Neural progenitor cell (in vitro differentiated cells): Measurements from ENCODE around the gene LUZP2. TPM values are rescaled to one million over a fixed set of nuclear protein-coding genes. Genes with fewer than 3 reads are reported as not detected.

ENCODE experiments used
- DNase-seq: peaks from one replicate; pipeline ENCODE4 v3.0.0-alpha.2; 2016; ENCODE audit warnings: low spot score
- H2AFZ ChIP-seq: fragments of 200-600 bp; sonication (generic); replicated peaks from 2 replicates; pipeline ENCODE4 v1.6.1; 2016; ENCODE audit warnings: antibody characterized with exemption
- H3F3A ChIP-seq: fragments of 200-600 bp; sonication (generic); 2 replicates; pipeline ENCODE4 v1.6.1; 2016; ENCODE audit warnings: antibody characterized with exemption, low read depth
- H3K27ac ChIP-seq: fragments of 200-600 bp; sonication (generic); 2 replicates; pipeline ENCODE4 v1.5.1; 2016; ENCODE audit warnings: mild to moderate bottlenecking
- H3K27me3 ChIP-seq: fragments of 200-600 bp; sonication (generic); 2 replicates; pipeline ENCODE4 v1.6.1; 2016; ENCODE audit warnings: mild to moderate bottlenecking, moderate library complexity
- H3K36me3 ChIP-seq: fragments of 200-600 bp; sonication (generic); 2 replicates; pipeline ENCODE4 v1.5.1; 2016
- H3K4me1 ChIP-seq: fragments of 200-600 bp; sonication (generic); 2 replicates; pipeline ENCODE4 v1.6.1; 2016; ENCODE audit warnings: mixed run types
- H3K4me2 ChIP-seq: fragments of 200-600 bp; sonication (generic); 2 replicates; pipeline ENCODE4 v1.6.1; 2016
- H3K4me3 ChIP-seq: fragments of 200-600 bp; sonication (generic); 2 replicates; pipeline ENCODE4 v1.5.1; 2016
- H3K79me2 ChIP-seq: fragments of 200-600 bp; sonication (generic); 2 replicates; pipeline ENCODE4 v1.6.1; 2016; ENCODE audit warnings: low read depth
- H3K9ac ChIP-seq: fragments of 200-600 bp; sonication (generic); 2 replicates; pipeline ENCODE4 v1.6.1; 2016
- H3K9me3 ChIP-seq: fragments of 200-600 bp; sonication (generic); 2 replicates; pipeline ENCODE4 v1.5.1; 2016; ENCODE audit warnings: low read depth
- H4K20me1 ChIP-seq: fragments of 200-600 bp; sonication (generic); 2 replicates; pipeline ENCODE4 v1.6.1; 2016; ENCODE audit warnings: low read depth
- H3K27ac Mint-ChIP-seq: 3 replicates; pipeline ENCODE4 v1.8.0; 2021; ENCODE audit warnings: mixed read lengths
- H3K27me3 Mint-ChIP-seq: 2 replicates; pipeline ENCODE4 v1.8.0; 2022; ENCODE audit warnings: low read depth, mild to moderate bottlenecking, inconsistent platforms, moderate library complexity, mixed read lengths; ENCODE audit not compliant: insufficient read depth
- H3K36me3 Mint-ChIP-seq: 3 replicates; pipeline ENCODE4 v1.8.0; 2021; ENCODE audit warnings: mixed read lengths
- H3K4me1 Mint-ChIP-seq: 3 replicates; pipeline ENCODE4 v1.8.0; 2021; ENCODE audit warnings: mixed read lengths
- H3K4me3 Mint-ChIP-seq: 3 replicates; pipeline ENCODE4 v1.8.0; 2021; ENCODE audit warnings: mild to moderate bottlenecking, moderate library complexity, mixed read lengths
- H3K9me3 Mint-ChIP-seq: 3 replicates; pipeline ENCODE4 v1.8.0; 2020; ENCODE audit warnings: mixed read lengths
- CTCF ChIP-seq: fragments of 200-600 bp; sonication (generic); IDR thresholded peaks from 2 replicates; pipeline ENCODE4 v1.5.1; 2017; ENCODE audit warnings: antibody characterized with exemption, mild to moderate bottlenecking
- EZH2 ChIP-seq: fragments of 200-600 bp; sonication (generic); IDR thresholded peaks from 2 replicates; pipeline ENCODE4 v1.6.1; 2017; ENCODE audit warnings: antibody characterized with exemption, mild to moderate bottlenecking, moderate library complexity
- EZH2phosphoT487 ChIP-seq: fragments of 200-600 bp; sonication (generic); IDR thresholded peaks from 2 replicates; pipeline ENCODE4 v1.6.1; 2017; ENCODE audit warnings: antibody characterized with exemption
- total RNA-seq: library from RNA; depleted of rRNA; stranded (reverse); fragments of >200 nt; gene quantifications from 2 replicates; pipeline ENCODE4 v1.2.3, GENCODE V29; 2015; ENCODE audit warnings: low replicate concordance

LUZP2 gene
- total RNA-seq, 1 donor from 2014 or later = 2.5 TPM

DNA sequence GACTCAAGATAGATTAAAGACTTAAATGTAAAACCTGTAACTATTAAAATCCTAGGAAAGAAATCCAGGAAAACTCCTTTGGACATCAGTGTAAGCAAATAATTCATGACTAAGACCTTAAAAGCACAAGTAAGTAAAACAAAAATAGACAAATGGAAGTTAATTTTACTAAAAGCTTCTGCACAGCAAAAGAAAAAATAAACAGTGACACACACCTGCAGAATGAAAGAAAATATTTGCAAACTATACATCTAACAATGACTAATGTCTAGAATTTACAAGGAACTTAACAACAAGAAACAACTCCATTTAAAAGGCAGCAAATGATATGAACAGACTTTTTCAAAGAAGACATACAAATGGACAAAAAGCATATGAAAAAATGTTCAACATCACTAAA lies 359.1 kb downstream of the LUZP2 start:
- Mint-ChIP-seq H3K27ac (no peak overlapping the region), H3K4me1 (peaks cover 12% of the 10 kb centered on the region), H3K4me3 (no peak overlapping the region), H3K36me3 (no peaks in the 10 kb centered on the region), H3K27me3 (no peaks in the 10 kb centered on the region), H3K9me3 (peaks cover 10% of the 10 kb centered on the region)
- Histone ChIP-seq H3K9me3 (no peaks in the 10 kb centered on the region), H3K79me2 (no peaks in the 10 kb centered on the region), H3K9ac (no peak overlapping the region), H3K36me3 (no peaks in the 10 kb centered on the region), H3F3A (no peaks in the 10 kb centered on the region), H4K20me1 (no peaks in the 10 kb centered on the region), H3K27ac (no peak overlapping the region), H3K4me3 (no peak overlapping the region), H3K4me2 (no peak overlapping the region), H3K27me3 (no peaks in the 10 kb centered on the region), H2AFZ (no peak overlapping the region), H3K4me1 (no peaks in the 10 kb centered on the region)
- DNase-seq = no peak
- no peak for TF ChIP-seq EZH2phosphoT487
- TF ChIP-seq CTCF = no peak
- TF ChIP-seq EZH2 = no peak

DNA sequence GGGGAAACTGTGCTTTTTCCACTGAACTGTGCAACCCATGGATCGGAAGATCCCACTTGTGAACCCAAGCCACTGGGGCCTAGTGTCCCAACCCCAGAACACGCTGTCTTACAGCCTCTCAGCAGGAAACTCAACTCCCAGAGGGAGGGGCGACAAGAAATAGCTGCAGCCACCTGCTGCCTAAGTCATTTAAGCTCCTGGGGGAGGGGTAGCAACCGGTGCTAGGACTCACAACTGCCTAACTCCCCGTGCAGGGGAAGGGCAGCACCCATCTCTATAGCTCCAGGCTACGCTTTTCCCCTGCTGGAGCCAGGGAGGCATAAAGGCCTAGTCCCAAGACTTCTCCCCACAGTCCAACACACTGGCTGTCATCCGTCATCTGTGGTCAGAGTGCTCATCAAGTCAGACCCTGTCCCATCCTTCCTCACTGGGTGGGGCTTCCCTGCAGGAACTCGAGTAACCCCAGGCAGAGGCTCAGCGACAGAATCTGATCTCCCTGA lies 363.0 kb downstream of the LUZP2 start:
- H3K4me3 Mint-ChIP-seq = no peak overlapping the region
- Histone ChIP-seq H3K27me3 (no peaks in the 10 kb centered on the region), H3K36me3 (no peaks in the 10 kb centered on the region), H3K4me1 (no peaks in the 10 kb centered on the region), H3K9ac (no peak overlapping the region), H4K20me1 (no peaks in the 10 kb centered on the region), H2AFZ (no peak overlapping the region), H3K4me2 (no peak overlapping the region), H3F3A (no peaks in the 10 kb centered on the region), H3K9me3 (no peaks in the 10 kb centered on the region), H3K79me2 (no peaks in the 10 kb centered on the region), H3K4me3 (no peak overlapping the region), H3K27ac (no peak overlapping the region)
- no peak overlapping the region for H3K27ac Mint-ChIP-seq
- no peaks in the 10 kb centered on the region for H3K36me3 Mint-ChIP-seq
- DNase-seq = no peak
- H3K27me3 Mint-ChIP-seq = no peaks in the 10 kb centered on the region
- H3K4me1 Mint-ChIP-seq = peaks cover 12% of the 10 kb centered on the region
- peaks cover 9% of the 10 kb centered on the region for H3K9me3 Mint-ChIP-seq
- no peak for TF ChIP-seq EZH2phosphoT487
- no peak for TF ChIP-seq EZH2

DNA sequence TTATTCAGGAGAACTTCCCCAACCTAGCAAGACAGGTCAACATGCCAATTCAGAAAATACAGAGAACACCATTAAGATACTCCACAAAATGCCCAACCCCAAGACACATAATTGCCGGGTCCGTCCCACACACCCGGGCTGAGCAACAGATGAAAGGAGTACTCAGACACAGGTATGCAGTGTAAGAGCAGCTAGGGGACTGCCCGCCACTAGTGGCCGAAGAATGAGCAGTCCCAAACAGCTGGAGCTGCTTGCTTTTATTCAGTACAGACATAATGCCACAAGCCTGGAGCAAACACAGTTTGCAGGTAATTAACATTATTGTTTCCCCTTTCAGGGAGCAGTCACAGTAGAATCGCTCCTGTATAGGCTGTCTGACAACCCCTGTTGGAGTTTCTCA lies 364.6 kb downstream of the LUZP2 start:
- no peaks in the 10 kb centered on the region for H3K36me3 Mint-ChIP-seq
- peaks cover 12% of the 10 kb centered on the region for H3K4me1 Mint-ChIP-seq
- no peaks in the 10 kb centered on the region for H3K4me1 ChIP-seq
- no peaks in the 10 kb centered on the region for H3K36me3 ChIP-seq
- H3K9me3 ChIP-seq = no peaks in the 10 kb centered on the region
- no peak for TF ChIP-seq EZH2phosphoT487
- peaks cover 9% of the 10 kb centered on the region for H3K9me3 Mint-ChIP-seq
- H3F3A ChIP-seq = no peaks in the 10 kb centered on the region
- H3K9ac ChIP-seq = no peak overlapping the region
- H3K27ac Mint-ChIP-seq = no peak overlapping the region
- H2AFZ ChIP-seq = no peak overlapping the region
- no peak overlapping the region for H3K4me3 Mint-ChIP-seq
- DNase-seq = peak; percentile 13
- H3K4me3 ChIP-seq = no peak overlapping the region
- no peaks in the 10 kb centered on the region for H4K20me1 ChIP-seq
- no peaks in the 10 kb centered on the region for H3K79me2 ChIP-seq
- H3K27me3 Mint-ChIP-seq = no peaks in the 10 kb centered on the region
- H3K27me3 ChIP-seq = no peaks in the 10 kb centered on the region
- no peak overlapping the region for H3K4me2 ChIP-seq
- H3K27ac ChIP-seq = no peak overlapping the region

GRCh38 chr11:24866743-24867142 lies 369.9 kb downstream of the LUZP2 start:
- Mint-ChIP-seq H3K27ac (no peak overlapping the region), H3K9me3 (peaks cover 3% of the 10 kb centered on the region), H3K4me1 (no peaks in the 10 kb centered on the region), H3K36me3 (no peaks in the 10 kb centered on the region), H3K27me3 (peaks cover 2% of the 10 kb centered on the region), H3K4me3 (no peak overlapping the region)
- no peak overlapping the region for H3K4me2 ChIP-seq
- no peak overlapping the region for H3K4me3 ChIP-seq
- no peaks in the 10 kb centered on the region for H3K79me2 ChIP-seq
- DNase-seq = no peak
- TF ChIP-seq CTCF = no peak
- no peak for TF ChIP-seq EZH2
- no peak for TF ChIP-seq EZH2phosphoT487
- H3K4me1 ChIP-seq = no peaks in the 10 kb centered on the region
- H3F3A ChIP-seq = no peaks in the 10 kb centered on the region
- H4K20me1 ChIP-seq = no peaks in the 10 kb centered on the region
- H3K36me3 ChIP-seq = no peaks in the 10 kb centered on the region
- H3K27me3 ChIP-seq = no peaks in the 10 kb centered on the region
- no peak overlapping the region for H3K9ac ChIP-seq
- no peak overlapping the region for H3K27ac ChIP-seq
- H2AFZ ChIP-seq = no peak overlapping the region
- no peaks in the 10 kb centered on the region for H3K9me3 ChIP-seq
